NT2/D1 (cell line): ENCODE data around the gene DHX8.

ENCODE experiments used
- DNase-seq: peaks from one replicate; pipeline ENCODE4 v3.0.0-alpha.2; 2011; ENCODE audit warnings: low read depth, low spot score
- H3K27me3 ChIP-seq: 2 replicates; pipeline ENCODE4 v1.6.0; 2011; ENCODE audit warnings: mild to moderate bottlenecking; ENCODE audit not compliant: insufficient read length, insufficient read depth
- H3K36me3 ChIP-seq: 2 replicates; pipeline ENCODE4 v1.6.1; 2011; ENCODE audit warnings: mild to moderate bottlenecking, low read length, mixed read lengths; ENCODE audit not compliant: insufficient read depth, insufficient read length
- H3K4me1 ChIP-seq: 2 replicates; pipeline ENCODE4 v1.5.1; 2011; ENCODE audit not compliant: insufficient read depth, insufficient read length
- H3K4me3 ChIP-seq: 2 replicates; pipeline ENCODE4 v1.5.1; 2011; ENCODE audit warnings: low read depth; ENCODE audit not compliant: insufficient read length
- H3K9ac ChIP-seq: 2 replicates; pipeline ENCODE4 v1.6.0; 2011; ENCODE audit warnings: low read depth; ENCODE audit not compliant: insufficient read length
- H3K9me3 ChIP-seq: 2 replicates; pipeline ENCODE4 v1.5.1; 2011; ENCODE audit warnings: mild to moderate bottlenecking, low read length; ENCODE audit not compliant: insufficient read depth
- SUZ12 ChIP-seq: IDR thresholded peaks from 2 replicates; pipeline ENCODE4 v1.6.1; 2011; ENCODE audit not compliant: insufficient read length, insufficient read depth; ENCODE audit errors: extremely low read depth
- YY1 ChIP-seq: IDR thresholded peaks from 2 replicates; pipeline ENCODE4 v1.6.1; 2011; ENCODE audit not compliant: insufficient read length, insufficient read depth
- ZNF274 ChIP-seq: IDR thresholded peaks from 2 replicates; pipeline ENCODE4 v1.6.1; 2011; ENCODE audit warnings: mild to moderate bottlenecking, low read depth, low read length

Gene DHX8

GRCh38 chr17:43546319-43547188 is 62.8 kb downstream of the DHX8 start, which contains the start of gene ETV4:
TSS of gene ETV4 (minus strand) at chr17:43546340. CDS start at chr17:43545617, 723 bp downstream.
- peak within 1 kb of the TSS; percentile 65 for H3K4me3 ChIP-seq
- peak; percentile 91 for DNase-seq
- peaks cover 27% of the 10 kb centered on the region for H3K4me1 ChIP-seq
- H3K9me3 ChIP-seq = no peaks in the 10 kb centered on the region
- peaks cover 15% of the 10 kb centered on the region for H3K27me3 ChIP-seq
- TF ChIP-seq SUZ12 (no peak), YY1 (no peak), ZNF274 (no peak)
- H3K9ac ChIP-seq = peak within 1 kb of the TSS; percentile 88
- peaks cover 13% of the 10 kb centered on the region for H3K36me3 ChIP-seq

GRCh38 chr17:43547189-43547550 is 63.4 kb downstream of the DHX8 start:
- Histone ChIP-seq H3K36me3 (peaks cover 7% of the 10 kb centered on the region), H3K9ac (peak overlapping the region; percentile 69), H3K9me3 (no peaks in the 10 kb centered on the region), H3K4me3 (no peak overlapping the region), H3K27me3 (peaks cover 15% of the 10 kb centered on the region), H3K4me1 (peaks cover 21% of the 10 kb centered on the region)
- no peak for DNase-seq
- TF ChIP-seq YY1 (no peak), SUZ12 (no peak), ZNF274 (no peak)

- TF ChIP-seq SUZ12 = no peak
- no peak for TF ChIP-seq YY1
- no peak for TF ChIP-seq ZNF274
- Histone ChIP-seq H3K36me3 (peaks cover 1% of the 10 kb centered on the region), H3K9ac (no peak overlapping the region), H3K4me3 (no peak overlapping the region), H3K4me1 (peaks cover 15% of the 10 kb centered on the region), H3K9me3 (no peaks in the 10 kb centered on the region), H3K27me3 (peaks cover 15% of the 10 kb centered on the region)
- DNase-seq = no peak
Measured at GRCh38 chr17:43547659-43548256, 64.0 kb downstream of the DHX8 start.

- Histone ChIP-seq H3K9me3 (no peaks in the 10 kb centered on the region), H3K4me3 (no peak overlapping the region), H3K4me1 (peaks cover 13% of the 10 kb centered on the region), H3K27me3 (peaks cover 15% of the 10 kb centered on the region), H3K9ac (peak overlapping the region; percentile 52), H3K36me3 (no peaks in the 10 kb centered on the region)
- DNase-seq = no peak
- TF ChIP-seq SUZ12 (no peak), ZNF274 (no peak), YY1 (no peak)
Measured at GRCh38 chr17:43548689-43549379, 65.1 kb downstream of the DHX8 start.

- Histone ChIP-seq H3K27me3 (peaks cover 15% of the 10 kb centered on the region), H3K4me1 (peaks cover 13% of the 10 kb centered on the region), H3K4me3 (no peak overlapping the region), H3K9ac (peak overlapping the region; percentile 52), H3K9me3 (no peaks in the 10 kb centered on the region), H3K36me3 (no peaks in the 10 kb centered on the region)
- no peak for TF ChIP-seq YY1
- no peak for TF ChIP-seq SUZ12
- TF ChIP-seq ZNF274 = no peak
- DNase-seq = no peak
Measured at GRCh38 chr17:43549496-43549895, 65.7 kb downstream of the DHX8 start.

- H3K27me3 ChIP-seq = peaks cover 15% of the 10 kb centered on the region
- no peak for TF ChIP-seq YY1
- TF ChIP-seq ZNF274 = no peak
- TF ChIP-seq SUZ12 = no peak
- H3K4me1 ChIP-seq = peaks cover 13% of the 10 kb centered on the region
- no peak overlapping the region for H3K9ac ChIP-seq
- H3K36me3 ChIP-seq = no peaks in the 10 kb centered on the region
- H3K9me3 ChIP-seq = no peaks in the 10 kb centered on the region
- H3K4me3 ChIP-seq = no peak overlapping the region
- DNase-seq = no peak
Measured at GRCh38 chr17:43550754-43551153, 67.0 kb downstream of the DHX8 start.

- TF ChIP-seq SUZ12 (no peak), ZNF274 (no peak), YY1 (no peak)
- H3K27me3 ChIP-seq = peaks cover 6% of the 10 kb centered on the region
- no peak overlapping the region for H3K4me3 ChIP-seq
- no peak for DNase-seq
- H3K9ac ChIP-seq = peak overlapping the region; percentile 1
- H3K4me1 ChIP-seq = peaks cover 13% of the 10 kb centered on the region
- no peaks in the 10 kb centered on the region for H3K36me3 ChIP-seq
- H3K9me3 ChIP-seq = no peaks in the 10 kb centered on the region
Measured at GRCh38 chr17:43552229-43552837, 68.6 kb downstream of the DHX8 start.
